ENCODE results near the gene TFCP2.

TFCP2 gene

GRCh38 chr12:51085757-51086156, 87.2 kb downstream of the TFCP2 start:
- H3K4me2 ChIP-seq (ENCODE audit: low read depth, low read length, poor library complexity, severe bottlenecking) = no peak overlapping the region
- no peak overlapping the region for H3K4me3 ChIP-seq (ENCODE audit: insufficient read depth, low read length, poor library complexity, severe bottlenecking)
- no peak overlapping the region for H2AFZ ChIP-seq (ENCODE audit: low read depth, low read length, severe bottlenecking)
- H3K79me2 ChIP-seq (ENCODE audit: insufficient read depth, low read length) = no peaks in the 10 kb centered on the region
- H3K9ac ChIP-seq (ENCODE audit: low read length) = no peak overlapping the region
- H3F3A ChIP-seq (ENCODE audit: insufficient read depth) = 0 out of 2 replicates have a peak, but pooled peaks cover 8% of the 10 kb centered on the region
- H4K20me1 ChIP-seq (ENCODE audit: low read depth, low read length) = no peaks in the 10 kb centered on the region
- no peaks in the 10 kb centered on the region for H3K9me2 ChIP-seq (replicated peaks; ENCODE audit: insufficient read depth, low read length)
- no peaks in the 10 kb centered on the region for H3K36me3 ChIP-seq (ENCODE audit: low read length)
- no peak overlapping the region for H3K27ac ChIP-seq (ENCODE audit: low read depth, low read length)
- H3K9me3 ChIP-seq (ENCODE audit: insufficient read depth, low read length) = no peaks in the 10 kb centered on the region
- no peaks in the 10 kb centered on the region for H3K27me3 ChIP-seq (ENCODE audit: low read length)
- TF ChIP-seq CTCF (IDR thresholded peaks at IDR 0.05; ENCODE audit: insufficient read depth, low read length, poor library complexity, severe bottlenecking) (no peak), EZH2phosphoT487 (conservative IDR thresholded peaks at IDR 0.05; ENCODE audit: low read length) (no peak)

- Histone ChIP-seq H3K4me3 (ENCODE audit: insufficient read depth, low read length, poor library complexity, severe bottlenecking) (peak within 1 kb of the TSS; percentile 84), H3K27me3 (ENCODE audit: low read length) (no peaks in the 10 kb centered on the region)
- TF ChIP-seq CTCF (IDR thresholded peaks at IDR 0.05; ENCODE audit: insufficient read depth, low read length, poor library complexity, severe bottlenecking) = no peak
- TF ChIP-seq EZH2phosphoT487 (conservative IDR thresholded peaks at IDR 0.05; ENCODE audit: low read length) = no peak
These were observed 89.7 kb downstream of the TFCP2 start, which contains the start of gene CSRNP2 for GRCh38 chr12:51083126-51083833. TSS of gene CSRNP2 (minus strand) at chr12:51083596. CDS start at chr12:51076561, 7,035 bp downstream.

GRCh38 chr12:51082561-51083125, 90.3 kb downstream of the TFCP2 start:
- Histone ChIP-seq H3K9me2 (replicated peaks; ENCODE audit: insufficient read depth, low read length) (no peaks in the 10 kb centered on the region), H3K36me3 (ENCODE audit: low read length) (no peaks in the 10 kb centered on the region)
- TF ChIP-seq EZH2phosphoT487 (conservative IDR thresholded peaks at IDR 0.05; ENCODE audit: low read length) (no peak), CTCF (IDR thresholded peaks at IDR 0.05; ENCODE audit: insufficient read depth, low read length, poor library complexity, severe bottlenecking) (no peak)

More at GRCh38 chr12:51083126-51083833, 89.7 kb downstream of the TFCP2 start, which contains the start of gene CSRNP2:
- H3K4me2 ChIP-seq (ENCODE audit: low read depth, low read length, poor library complexity, severe bottlenecking) = peak within 1 kb of the TSS; percentile 82
- H3K9ac ChIP-seq (ENCODE audit: low read length) = peak within 1 kb of the TSS; percentile 89
- H2AFZ ChIP-seq (ENCODE audit: low read depth, low read length, severe bottlenecking) = peak within 1 kb of the TSS; percentile 95
- H3K79me2 ChIP-seq (ENCODE audit: insufficient read depth, low read length) = no peaks in the 10 kb centered on the region
- no peaks in the 10 kb centered on the region for H3K36me3 ChIP-seq (ENCODE audit: low read length)
- no peak within 1 kb of the TSS for H3K27ac ChIP-seq (ENCODE audit: low read depth, low read length)
- no peaks in the 10 kb centered on the region for H3K9me3 ChIP-seq (ENCODE audit: insufficient read depth, low read length)
- H4K20me1 ChIP-seq (ENCODE audit: low read depth, low read length) = no peaks in the 10 kb centered on the region
- H3K9me2 ChIP-seq (replicated peaks; ENCODE audit: insufficient read depth, low read length) = no peaks in the 10 kb centered on the region
- H3F3A ChIP-seq (ENCODE audit: insufficient read depth) = 0 out of 2 replicates have a peak, but pooled peaks cover 8% of the 10 kb centered on the region

More at GRCh38 chr12:51082561-51083125, 90.3 kb downstream of the TFCP2 start:
- peak overlapping the region; percentile 80 for H3K4me2 ChIP-seq (ENCODE audit: low read depth, low read length, poor library complexity, severe bottlenecking)
- no peaks in the 10 kb centered on the region for H3K9me3 ChIP-seq (ENCODE audit: insufficient read depth, low read length)
- H2AFZ ChIP-seq (ENCODE audit: low read depth, low read length, severe bottlenecking) = peak overlapping the region; percentile 95
- peak overlapping the region; percentile 89 for H3K9ac ChIP-seq (ENCODE audit: low read length)
- no peaks in the 10 kb centered on the region for H3K79me2 ChIP-seq (ENCODE audit: insufficient read depth, low read length)
- no peak overlapping the region for H3K27ac ChIP-seq (ENCODE audit: low read depth, low read length)
- no peaks in the 10 kb centered on the region for H3K27me3 ChIP-seq (ENCODE audit: low read length)
- H3K4me3 ChIP-seq (ENCODE audit: insufficient read depth, low read length, poor library complexity, severe bottlenecking) = peak overlapping the region; percentile 84
- H4K20me1 ChIP-seq (ENCODE audit: low read depth, low read length) = no peaks in the 10 kb centered on the region
- 0 out of 2 replicates have a peak, but pooled peaks cover 8% of the 10 kb centered on the region for H3F3A ChIP-seq (ENCODE audit: insufficient read depth)

All from SU-DHL-6 (cell line).